Mucosa of rectum (tissue), 2 donors: ENCODE results near the gene DNAI1.

ENCODE experiments used
- H3K27ac ChIP-seq, 2 donors: one replicate each; pipeline ENCODE4 v1.7.0; 2013; ENCODE audit warnings: inconsistent platforms in 2 of 2, low read depth in 2 of 2, low read length in 2 of 2
- H3K27me3 ChIP-seq, 2 donors: one replicate each; pipeline ENCODE4 v1.7.0; 2013; ENCODE audit warnings: low read length in 2 of 2; ENCODE audit not compliant: control insufficient read depth in 2 of 2, insufficient read depth in 2 of 2
- H3K36me3 ChIP-seq, 2 donors: one replicate each; pipeline ENCODE4 v1.7.0; 2013; ENCODE audit warnings: low read length in 2 of 2; ENCODE audit not compliant: control insufficient read depth in 2 of 2, insufficient read depth in 2 of 2
- H3K4me1 ChIP-seq, 2 donors: one replicate each; pipeline ENCODE4 v1.7.0; 2013; ENCODE audit warnings: low read length in 2 of 2, mild to moderate bottlenecking in 1 of 2; ENCODE audit not compliant: control insufficient read depth in 2 of 2, insufficient read depth in 2 of 2
- H3K4me3 ChIP-seq, 2 donors: one replicate each; pipeline ENCODE4 v1.7.0; 2013; ENCODE audit warnings: low read length in 2 of 2
- H3K9ac ChIP-seq, 2 donors: one replicate each; pipeline ENCODE4 v1.7.0; 2013; ENCODE audit warnings: low read length in 2 of 2, low read depth in 1 of 2, mild to moderate bottlenecking in 1 of 2
- H3K9me3 ChIP-seq, 2 donors: one replicate each; pipeline ENCODE4 v1.7.0; 2013; ENCODE audit warnings: low read length in 2 of 2; ENCODE audit not compliant: control insufficient read depth in 2 of 2
- donor health status: healthy.
- donor health status: Normal muscosa, but diverticular disease.

Gene DNAI1

DNA sequence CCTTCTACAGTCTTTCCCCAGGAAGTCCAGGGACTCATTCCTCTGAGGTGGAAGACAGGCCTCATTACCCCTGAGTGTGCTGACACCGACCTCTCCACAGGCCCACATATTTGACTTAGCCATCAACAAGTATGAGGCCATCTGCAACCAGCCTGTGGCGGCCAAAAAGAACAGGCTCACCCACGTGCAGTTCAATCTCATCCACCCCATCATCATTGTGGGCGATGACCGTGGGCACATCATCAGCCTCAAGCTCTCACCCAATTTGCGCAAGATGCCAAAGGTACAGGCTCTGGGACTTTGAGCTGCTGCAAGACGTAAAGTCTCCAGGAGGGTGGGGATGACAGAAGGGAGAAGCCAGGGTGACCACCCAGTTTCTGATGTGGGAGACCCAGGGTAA lies 58.6 kb downstream of the DNAI1 start:
- no peak overlapping the region for H3K9ac ChIP-seq

DNA sequence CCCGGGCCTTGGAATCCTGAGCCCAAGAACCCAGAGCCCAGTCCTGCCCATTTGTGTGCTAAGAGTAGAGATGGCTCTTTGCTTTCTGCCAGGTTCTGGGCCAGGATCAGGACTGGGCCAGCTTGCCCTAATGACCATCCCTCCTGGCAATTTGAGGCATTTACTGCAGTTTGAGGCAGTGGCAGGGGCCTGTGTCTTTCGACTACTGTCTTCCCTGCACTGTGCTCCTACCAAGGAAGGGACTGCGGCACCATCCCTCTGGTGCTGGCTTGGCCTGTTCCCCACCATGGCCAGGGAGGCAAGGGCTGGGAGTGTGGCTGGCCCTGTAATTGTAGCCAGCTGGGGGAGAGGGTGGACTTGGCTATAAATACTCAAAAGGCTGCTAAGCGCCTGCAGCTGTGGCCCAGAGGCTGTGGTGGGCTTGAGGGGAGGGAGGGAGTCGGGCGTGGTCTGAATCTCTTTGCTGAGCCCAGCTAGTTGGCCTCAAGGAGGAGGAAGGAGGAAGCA lies 59.6 kb downstream of the DNAI1 start:
- Histone ChIP-seq H3K4me3 (no peak overlapping the region), H3K9ac (no peak overlapping the region), H3K4me1 (peaks cover 0 to 5% of the 10 kb centered on the region in 2 donors), H3K27me3 (peaks cover 0 to 6% of the 10 kb centered on the region in 2 donors), H3K36me3 (no peaks in the 10 kb centered on the region), H3K27ac (no peak overlapping the region), H3K9me3 (no peaks in the 10 kb centered on the region)

More for the DNA sequence above, 58.6 kb downstream of the DNAI1 start:
- Histone ChIP-seq H3K4me1 (peaks cover 0 to under 1% of the 10 kb centered on the region in 2 donors), H3K27me3 (peaks cover 0 to 4% of the 10 kb centered on the region in 2 donors), H3K4me3 (no peak overlapping the region), H3K36me3 (no peaks in the 10 kb centered on the region), H3K9me3 (no peaks in the 10 kb centered on the region), H3K27ac (no peak overlapping the region)

DNA sequence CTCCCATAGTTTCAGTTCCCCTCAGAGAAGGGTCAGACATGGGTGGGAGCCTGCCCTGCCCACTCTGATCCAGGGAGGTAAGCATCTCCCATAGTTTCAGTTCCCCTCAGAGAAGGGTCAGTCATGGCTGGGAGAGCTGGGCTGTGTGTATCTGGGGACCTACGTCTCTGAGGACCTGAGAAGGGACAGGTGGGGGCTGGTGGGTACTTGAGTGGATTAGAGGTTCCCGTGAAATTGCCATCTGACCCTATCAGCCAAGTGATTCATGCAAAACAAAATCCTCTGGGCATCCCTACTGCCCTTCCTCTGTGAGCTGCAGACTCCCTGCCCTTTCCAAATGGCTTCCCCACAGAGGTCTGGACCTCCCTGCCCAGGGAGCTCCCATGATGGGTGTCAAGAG lies 60.3 kb downstream of the DNAI1 start:
- Histone ChIP-seq H3K4me3 (no peak overlapping the region), H3K27ac (no peak overlapping the region), H3K36me3 (no peaks in the 10 kb centered on the region), H3K4me1 (peaks cover 0 to 9% of the 10 kb centered on the region in 2 donors), H3K9ac (no peak overlapping the region), H3K9me3 (no peaks in the 10 kb centered on the region), H3K27me3 (peaks cover 0 to 6% of the 10 kb centered on the region in 2 donors)

DNA sequence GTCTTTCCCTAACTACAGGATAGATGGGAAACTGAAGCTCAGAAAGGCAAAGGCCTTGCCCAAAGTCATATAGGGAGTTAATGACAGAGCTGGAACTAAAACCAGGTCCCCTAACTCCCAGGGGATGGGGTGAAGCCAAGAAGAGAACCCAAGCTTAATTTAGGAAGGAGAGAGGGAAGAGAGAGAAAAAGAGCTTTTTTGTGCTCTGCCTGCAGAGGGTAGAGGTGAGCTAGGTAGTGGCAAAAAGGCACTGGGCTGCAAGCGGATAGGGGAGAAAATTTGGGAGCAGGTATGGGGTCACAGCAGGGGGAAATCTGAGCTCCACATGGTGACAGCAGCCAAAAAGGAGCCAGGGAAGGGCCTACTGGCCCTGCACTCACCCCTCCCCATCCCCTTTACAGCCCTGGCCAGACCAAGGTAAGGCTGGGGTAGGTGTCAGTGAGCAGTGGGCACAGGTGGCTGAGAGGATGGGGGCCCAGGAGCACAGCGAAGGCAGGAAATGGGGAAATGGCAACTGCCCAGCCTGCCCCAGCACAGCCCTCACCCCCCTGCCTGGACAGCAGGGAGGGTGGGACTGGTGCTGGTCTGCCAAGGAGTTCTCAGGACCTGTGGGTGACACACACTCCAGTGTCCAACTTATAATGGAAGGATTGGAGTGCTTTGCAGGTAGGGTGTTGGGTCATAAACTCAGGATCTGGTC lies 60.9 kb downstream of the DNAI1 start:
- Histone ChIP-seq H3K36me3 (no peaks in the 10 kb centered on the region), H3K9ac (no peak overlapping the region), H3K4me3 (no peak overlapping the region), H3K27ac (no peak overlapping the region), H3K27me3 (peaks cover 0 to 6% of the 10 kb centered on the region in 2 donors), H3K9me3 (no peaks in the 10 kb centered on the region), H3K4me1 (peaks cover 0 to 9% of the 10 kb centered on the region in 2 donors)

- Histone ChIP-seq H3K4me3 (no peak overlapping the region), H3K27ac (no peak overlapping the region), H3K4me1 (peaks cover 0 to 9% of the 10 kb centered on the region in 2 donors), H3K9ac (no peak overlapping the region), H3K9me3 (no peaks in the 10 kb centered on the region), H3K36me3 (no peaks in the 10 kb centered on the region), H3K27me3 (peaks cover 0 to 6% of the 10 kb centered on the region in 2 donors)
These were observed 61.5 kb downstream of the DNAI1 start for GRCh38 chr9:34520096-34520495.

DNA sequence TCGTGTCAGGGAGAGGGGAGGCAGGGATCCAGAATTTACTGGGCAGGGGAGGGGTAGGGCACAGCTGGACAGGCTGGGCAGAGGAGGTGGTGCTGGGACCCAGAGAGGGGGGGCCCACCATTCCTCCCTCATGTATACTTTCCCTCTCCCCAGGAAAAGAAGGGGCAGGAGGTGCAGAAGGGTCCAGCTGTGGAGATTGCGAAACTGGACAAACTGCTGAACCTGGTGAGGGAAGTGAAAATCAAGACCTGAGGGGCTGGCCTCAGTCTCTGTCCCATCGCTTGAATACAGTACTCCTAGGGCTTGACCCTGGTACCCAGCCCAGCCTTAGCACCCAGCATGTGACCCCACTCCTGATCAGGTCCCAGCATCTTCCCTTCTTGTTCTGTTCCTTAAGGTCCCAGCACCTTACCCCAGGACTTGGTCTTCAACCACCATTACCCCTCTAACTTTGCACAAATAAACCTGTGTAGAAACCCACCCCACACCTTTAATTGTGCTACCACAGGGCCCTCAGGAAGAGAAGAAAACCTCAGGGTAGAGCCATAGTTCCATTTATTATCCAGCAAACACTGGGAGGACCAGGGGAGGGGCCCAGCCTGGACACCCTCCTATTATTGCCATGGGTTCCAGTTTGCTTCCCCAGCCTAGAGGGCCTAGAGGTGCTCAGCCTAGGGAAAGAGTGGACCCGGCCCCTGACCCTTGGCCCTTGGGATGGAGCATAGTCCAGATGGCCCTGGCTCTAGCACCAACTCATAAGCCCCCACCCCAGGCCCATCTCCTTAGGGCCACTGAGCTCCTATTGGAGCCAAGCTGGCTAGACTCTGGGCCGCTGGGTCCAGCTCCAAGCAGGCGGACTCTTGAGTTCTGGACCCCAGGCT lies 62.1 kb downstream of the DNAI1 start:
- Histone ChIP-seq H3K27me3 (peaks cover 0 to 6% of the 10 kb centered on the region in 2 donors), H3K4me3 (no peak overlapping the region), H3K4me1 (peaks cover 0 to 9% of the 10 kb centered on the region in 2 donors), H3K9ac (no peak overlapping the region), H3K9me3 (no peaks in the 10 kb centered on the region), H3K36me3 (no peaks in the 10 kb centered on the region), H3K27ac (no peak overlapping the region)

- Histone ChIP-seq H3K27me3 (peaks cover 0 to 6% of the 10 kb centered on the region in 2 donors), H3K9me3 (no peaks in the 10 kb centered on the region), H3K27ac (no peak overlapping the region), H3K4me1 (peaks cover 0 to 9% of the 10 kb centered on the region in 2 donors), H3K9ac (no peak overlapping the region), H3K36me3 (no peaks in the 10 kb centered on the region), H3K4me3 (peak overlapping the region in 1 of 2 donors; percentile 26)
These were observed 62.9 kb downstream of the DNAI1 start for GRCh38 chr9:34521406-34522045.

DNA sequence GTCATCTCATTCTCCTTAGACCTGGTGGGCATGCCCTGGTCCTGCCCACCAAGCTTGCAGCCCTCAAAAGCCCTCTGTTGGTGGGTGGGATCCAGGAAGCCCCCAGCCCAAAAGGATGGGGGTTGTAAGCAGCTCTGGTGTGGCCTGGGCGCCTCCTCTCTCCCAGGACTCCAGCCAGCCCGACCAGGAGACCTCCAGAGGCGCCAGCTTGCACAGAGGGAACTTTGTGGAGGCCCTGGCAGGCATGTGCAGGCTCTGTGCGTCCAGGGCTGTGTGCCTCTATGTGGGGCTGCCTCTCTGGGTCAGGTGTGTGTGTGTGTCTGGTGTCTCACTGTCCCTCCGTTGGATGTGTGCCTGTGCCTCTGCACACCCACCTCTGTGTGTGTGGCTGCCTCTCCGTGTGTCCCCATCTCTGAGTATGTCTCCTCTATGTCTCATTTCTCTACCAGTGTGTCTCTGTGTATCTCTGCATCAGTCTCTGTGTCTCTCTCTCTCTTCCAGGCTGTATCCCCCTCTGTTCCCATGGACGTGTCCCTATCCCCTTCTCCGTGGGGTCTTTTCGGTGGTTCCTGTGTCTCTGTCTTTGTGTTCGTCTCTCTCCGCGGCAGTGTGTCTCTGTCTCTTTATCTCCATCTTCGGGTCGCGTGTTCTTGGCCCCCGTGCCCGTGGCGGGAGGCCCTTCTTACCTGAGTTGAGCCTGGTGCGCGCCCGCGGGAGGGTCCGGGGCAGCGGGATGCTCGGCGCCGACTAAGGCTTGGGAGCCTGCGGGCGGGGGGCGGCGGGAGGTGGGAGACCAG lies 63.7 kb downstream of the DNAI1 start:
- Histone ChIP-seq H3K27me3 (peaks cover 0 to 6% of the 10 kb centered on the region in 2 donors), H3K4me1 (peaks cover 0 to 9% of the 10 kb centered on the region in 2 donors), H3K36me3 (no peaks in the 10 kb centered on the region), H3K27ac (peak overlapping the region in 1 of 2 donors; percentile 48), H3K9me3 (no peaks in the 10 kb centered on the region), H3K9ac (peak overlapping the region in 1 of 2 donors; percentile 59), H3K4me3 (peak overlapping the region; percentile 57 to 62)

DNA sequence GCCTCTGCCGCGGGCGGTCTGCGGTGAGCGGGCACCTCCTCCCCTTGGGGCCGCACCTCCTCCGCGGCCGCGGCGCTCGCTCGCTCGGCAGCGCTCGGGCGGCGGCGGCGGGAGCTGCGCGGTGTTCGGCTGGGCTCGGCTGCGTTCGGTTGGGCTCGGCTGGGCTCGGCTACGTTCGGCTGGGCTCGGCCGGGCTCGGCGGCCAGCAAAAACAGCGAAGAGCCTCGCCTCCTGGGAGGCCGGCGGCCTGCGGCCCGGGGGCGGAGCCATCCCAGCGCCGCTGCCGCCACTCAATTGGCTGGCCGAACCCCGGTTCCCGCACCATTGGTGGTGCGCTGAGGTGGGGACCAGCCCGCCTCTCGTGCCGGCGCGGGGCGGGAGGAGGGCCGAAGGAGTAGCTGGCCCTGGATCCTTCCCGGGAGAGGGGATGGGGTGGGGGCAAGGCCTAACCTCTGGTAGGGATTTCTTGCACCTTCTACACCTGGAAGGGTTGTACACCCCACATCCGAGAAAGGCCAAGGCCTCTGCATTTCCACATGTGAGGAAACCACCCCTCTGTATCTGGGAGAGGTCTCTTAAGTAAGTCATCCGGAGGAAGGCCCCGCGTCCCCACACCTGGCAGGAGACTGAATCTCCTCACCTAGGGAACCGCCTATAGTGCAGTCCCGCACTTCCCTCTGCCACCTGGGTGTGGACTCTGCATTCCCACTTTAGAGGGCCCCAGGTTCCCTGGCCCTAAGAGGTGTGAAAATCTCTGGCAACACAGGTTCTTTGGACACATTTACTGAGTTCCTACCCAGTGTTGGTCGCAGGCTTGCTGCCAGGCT lies 64.6 kb downstream of the DNAI1 start, which contains the start of gene ENHO:
Gene ENHO (minus strand): TSS at position 20 of the 827 bp plus-strand sequence. CDS start 1,295 bp downstream, outside the sequence.
- Histone ChIP-seq H3K27ac (peak within 1 kb of the TSS in 1 of 2 donors; percentile 48), H3K9ac (peak within 1 kb of the TSS; percentile 15 to 61), H3K27me3 (peaks cover 0 to 6% of the 10 kb centered on the region in 2 donors), H3K9me3 (no peaks in the 10 kb centered on the region), H3K4me1 (peaks cover 0 to 9% of the 10 kb centered on the region in 2 donors), H3K4me3 (peak within 1 kb of the TSS; percentile 57 to 62), H3K36me3 (no peaks in the 10 kb centered on the region)
